PC-3 (cell line): ENCODE data around the gene NELFA. TPM values are rescaled to one million over a fixed set of nuclear protein-coding genes. Genes with fewer than 3 reads are reported as not detected.

ENCODE experiments used
- ATAC-seq: fragments of 200-7000 bp; cut with Tn5 transposase; 2 replicates; pipeline ENCODE4 v1.9.1; 2020; ENCODE audit warnings: mild to moderate bottlenecking, moderate library complexity
- BruUV-seq: library from RNA; stranded (reverse); fragments of 400-500 nt; replicated peaks from 2 replicates; lab custom pipeline; 2021; lab: Mats Ljungman, UMichigan
- CTCF ChIA-PET: fragments of 300-600 bp; sonication (Branson Sonifier 250); formaldehyde crosslinking; loops from one replicate; lab custom pipeline; 2022; ENCODE audit warnings: antibody characterized with exemption; lab: Charles Lee
- POLR2A ChIA-PET: fragments of 300-600 bp; sonication (Branson Sonifier 250); formaldehyde crosslinking; loops from one replicate; lab custom pipeline; 2022; ENCODE audit warnings: antibody characterized with exemption; ENCODE audit not compliant: unreplicated experiment; lab: Charles Lee
- DNase-seq: peaks from one replicate; pipeline ENCODE4 v3.0.0-alpha.2; 2015
- H2AFZ ChIP-seq: fragments of 300-600 bp; sonication (generic); 2 replicates; pipeline ENCODE4 v1.6.0; 2016; ENCODE audit warnings: antibody characterized with exemption, low read length
- H3F3A ChIP-seq: fragments of 300-600 bp; sonication (generic); one replicate; pipeline ENCODE4 v1.6.0; 2017; ENCODE audit warnings: antibody characterized with exemption, low read length, control low read depth, mild to moderate bottlenecking; ENCODE audit not compliant: unreplicated experiment
- H3K27ac ChIP-seq: fragments of 300-600 bp; sonication (generic); 2 replicates; pipeline ENCODE4 v1.5.1; 2016; ENCODE audit warnings: mild to moderate bottlenecking, low read length
- H3K27me3 ChIP-seq: fragments of 300-600 bp; sonication (generic); 2 replicates; pipeline ENCODE4 v1.6.1; 2016; ENCODE audit warnings: low read length, mixed read lengths
- H3K36me3 ChIP-seq: fragments of 300-600 bp; sonication (generic); 2 replicates; pipeline ENCODE4 v1.6.1; 2016; ENCODE audit warnings: low read depth, mixed run types, low read length, mixed read lengths
- H3K4me1 ChIP-seq: fragments of 300-600 bp; sonication (generic); 2 replicates; pipeline ENCODE4 v1.5.1; 2016; ENCODE audit warnings: low read length; ENCODE audit not compliant: insufficient read depth
- H3K4me2 ChIP-seq: fragments of 300-600 bp; sonication (generic); 2 replicates; pipeline ENCODE4 v1.6.0; 2016; ENCODE audit warnings: low read length
- H3K4me3 ChIP-seq: fragments of 300-600 bp; sonication (generic); 2 replicates; pipeline ENCODE4 v1.5.1; 2016; ENCODE audit warnings: mild to moderate bottlenecking, low read length, mixed read lengths
- H3K79me2 ChIP-seq: fragments of 300-600 bp; sonication (generic); 2 replicates; pipeline ENCODE4 v1.6.1; 2017; ENCODE audit warnings: low read length, mixed read lengths
- H3K9ac ChIP-seq: fragments of 300-600 bp; sonication (generic); 2 replicates; pipeline ENCODE4 v1.6.0; 2016; ENCODE audit warnings: mild to moderate bottlenecking, low read length
- H3K9me2 ChIP-seq: fragments of 300-600 bp; sonication (generic); replicated peaks from 2 replicates; pipeline ENCODE4 v1.6.1; 2016; ENCODE audit warnings: mixed run types, low read length, mixed read lengths
- H3K9me3 ChIP-seq: fragments of 300-600 bp; sonication (generic); 2 replicates; pipeline ENCODE4 v1.6.1; 2016; ENCODE audit warnings: low read length, mixed read lengths
- H4K20me1 ChIP-seq: fragments of 300-600 bp; sonication (generic); 2 replicates; pipeline ENCODE4 v1.6.1; 2016; ENCODE audit warnings: low read length, mixed read lengths
- CTCF ChIP-seq: fragments of 300-600 bp; sonication (generic); conservative IDR thresholded peaks from 2 replicates; pipeline ENCODE4 v1.5.1; 2017; ENCODE audit warnings: antibody characterized with exemption, low read depth, mild to moderate bottlenecking, low read length
- EZH2 ChIP-seq: fragments of 300-600 bp; sonication (generic); IDR thresholded peaks from one replicate; pipeline ENCODE4 v1.6.1; 2017; ENCODE audit warnings: antibody characterized with exemption, mild to moderate bottlenecking, low read length; ENCODE audit not compliant: unreplicated experiment
- EZH2phosphoT487 ChIP-seq: fragments of 300-600 bp; sonication (generic); IDR thresholded peaks from 2 replicates; pipeline ENCODE4 v1.6.1; 2018; ENCODE audit warnings: mild to moderate bottlenecking, antibody characterized with exemption, low read length, borderline replicate concordance
- intact Hi-C: fragments of 100-400 bp; cut with micrococcal nuclease; formaldehyde crosslinking; loops from 2 replicates; pipeline ENCODE4 v1.9.0; 2023
- total RNA-seq: library from RNA; depleted of rRNA; stranded (reverse); fragments of >200 nt; gene quantifications from 2 replicates; pipeline ENCODE4 v1.2.3, GENCODE V29; 2014

The NELFA gene
- total RNA-seq, 1 experiment from 2014 or later = 30.0 TPM

GRCh38 chr4:1978741-1979476 lies 29.9 kb downstream of the NELFA start:
- BruUV-seq = TSS peak; percentile 15

DNA sequence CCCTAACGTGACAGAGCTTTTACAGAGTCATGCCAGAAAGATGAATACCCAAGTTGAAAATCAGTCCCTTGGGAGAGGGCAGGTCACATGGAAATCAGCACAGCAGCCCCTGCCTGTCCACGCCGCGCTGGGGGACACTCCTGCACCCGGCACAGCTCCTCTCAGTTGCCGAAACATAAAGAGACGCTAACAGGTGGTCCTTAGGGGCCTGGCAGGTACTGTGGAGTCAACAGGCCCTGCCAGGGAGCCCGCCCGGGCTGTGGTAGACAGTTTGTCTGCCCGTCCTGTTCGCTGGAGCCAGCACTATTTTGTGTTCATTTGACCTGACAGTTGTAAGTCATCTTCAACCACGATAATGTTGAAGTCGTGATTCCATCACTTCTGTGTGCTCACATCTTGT lies 30.5 kb downstream of the NELFA start:
- no peaks in the 10 kb centered on the region for H3F3A ChIP-seq
- no peaks in the 10 kb centered on the region for H3K9me3 ChIP-seq
- H3K4me3 ChIP-seq = no peak overlapping the region
- H3K9me2 ChIP-seq = no peaks in the 10 kb centered on the region
- no peak overlapping the region for H3K27ac ChIP-seq
- no peak for DNase-seq
- no TSS peak for BruUV-seq
- no peak overlapping the region for H2AFZ ChIP-seq
- peaks cover 19% of the 10 kb centered on the region for H3K36me3 ChIP-seq
- TF ChIP-seq EZH2 (no peak), CTCF (no peak), EZH2phosphoT487 (no peak)
- no peaks in the 10 kb centered on the region for H4K20me1 ChIP-seq
- no peak for ATAC-seq
- no peaks in the 10 kb centered on the region for H3K4me1 ChIP-seq
- intact Hi-C loops = no loop called here
- H3K27me3 ChIP-seq = no peaks in the 10 kb centered on the region
- ChIA-PET CTCF (no interaction called here), POLR2A (no interaction called here)
- no peak overlapping the region for H3K4me2 ChIP-seq
- no peak overlapping the region for H3K9ac ChIP-seq
- H3K79me2 ChIP-seq = no peaks in the 10 kb centered on the region

More at GRCh38 chr4:1978741-1979476, 29.9 kb downstream of the NELFA start:
- Histone ChIP-seq H3K9me2 (no peaks in the 10 kb centered on the region), H3K27ac (no peak overlapping the region), H2AFZ (no peak overlapping the region), H3K27me3 (no peaks in the 10 kb centered on the region), H3K4me1 (no peaks in the 10 kb centered on the region), H3F3A (no peaks in the 10 kb centered on the region), H3K79me2 (no peaks in the 10 kb centered on the region), H3K4me3 (no peak overlapping the region), H4K20me1 (no peaks in the 10 kb centered on the region), H3K36me3 (peaks cover 22% of the 10 kb centered on the region), H3K4me2 (no peak overlapping the region), H3K9me3 (no peaks in the 10 kb centered on the region), H3K9ac (no peak overlapping the region)
- DNase-seq (no peak), ATAC-seq (no peak)
- TF ChIP-seq EZH2phosphoT487 (no peak), EZH2 (no peak), CTCF (no peak)
- POLR2A ChIA-PET = no interaction called here
- intact Hi-C loops = no loop called here
- CTCF ChIA-PET = no interaction called here
